A549 (cell line): Measurements from ENCODE around the gene LAMC3.

ENCODE experiments used
- HOXA7 ChIP-seq: fragments of 250-450 bp; sonication (Bioruptor Pico); IDR thresholded peaks from 2 replicates; pipeline ENCODE4 v1.5.0; 2020; ENCODE audit warnings: mild to moderate bottlenecking, moderate library complexity
- JUN ChIP-seq, 2 experiments: fragments of >200 bp; sonication (Bioruptor Twin); formaldehyde crosslinking; IDR thresholded peaks; 2 replicates in 1 of 2; 3 replicates in 1 of 2; pipeline ENCODE4 v1.6.1; 2016 to 2017
- KDM1A ChIP-seq: fragments of 200-600 bp; sonication (generic); IDR thresholded peaks from 2 replicates; pipeline ENCODE4 v1.6.1; 2016; ENCODE audit warnings: low read depth, mild to moderate bottlenecking
- MAFK ChIP-seq: fragments of 450-650 bp; IDR thresholded peaks from 2 replicates; pipeline ENCODE4 v1.6.1; 2014; ENCODE audit not compliant: partially characterized antibody
- POLR2A ChIP-seq: IDR thresholded peaks from 2 replicates; pipeline ENCODE4 v1.6.1; 2012; ENCODE audit warnings: mild to moderate bottlenecking, low read length
- POLR2AphosphoS2 ChIP-seq: conservative IDR thresholded peaks from 2 replicates; pipeline ENCODE4 v1.6.1; 2012; ENCODE audit warnings: low read length, improper control_type of control experiment, inconsistent platforms
- RARB ChIP-seq: fragments of 250-450 bp; sonication (Bioruptor Pico); IDR thresholded peaks from 2 replicates; pipeline ENCODE4 v1.8.0; 2021; ENCODE audit warnings: mild to moderate bottlenecking, moderate library complexity
- RCOR1 ChIP-seq: fragments of 150-350 bp; IDR thresholded peaks from 2 replicates; pipeline ENCODE4 v1.6.1; 2014; ENCODE audit warnings: antibody characterized with exemption, low read length, low read depth
- TP53 ChIP-seq: fragments of 250-450 bp; sonication (Bioruptor Pico); IDR thresholded peaks from 2 replicates; pipeline ENCODE4 v1.5.0; 2021; ENCODE audit warnings: mild to moderate bottlenecking, moderate library complexity
- TF ChIP-seq, protein P1 (sequence below): fragments of >200 bp; sonication (Bioruptor Twin); formaldehyde crosslinking; IDR thresholded peaks from 3 replicates; pipeline ENCODE4 v1.5.1; 2016
- TF ChIP-seq, protein P2 (sequence below): IDR thresholded peaks from 2 replicates; pipeline ENCODE4 v1.6.1; 2012; ENCODE audit warnings: low read depth, borderline replicate concordance

- TF ChIP-seq POLR2A (no peak), RARB (CRISPR knock-in tag) (no peak), MAFK (no peak), TP53 (no peak), RCOR1 (no peak), HOXA7 (no peak), KDM1A (no peak), POLR2AphosphoS2 (no peak), JUN (IDR thresholded peaks at IDR 0.05) (no peak)
- TF ChIP-seq, protein P1, sequence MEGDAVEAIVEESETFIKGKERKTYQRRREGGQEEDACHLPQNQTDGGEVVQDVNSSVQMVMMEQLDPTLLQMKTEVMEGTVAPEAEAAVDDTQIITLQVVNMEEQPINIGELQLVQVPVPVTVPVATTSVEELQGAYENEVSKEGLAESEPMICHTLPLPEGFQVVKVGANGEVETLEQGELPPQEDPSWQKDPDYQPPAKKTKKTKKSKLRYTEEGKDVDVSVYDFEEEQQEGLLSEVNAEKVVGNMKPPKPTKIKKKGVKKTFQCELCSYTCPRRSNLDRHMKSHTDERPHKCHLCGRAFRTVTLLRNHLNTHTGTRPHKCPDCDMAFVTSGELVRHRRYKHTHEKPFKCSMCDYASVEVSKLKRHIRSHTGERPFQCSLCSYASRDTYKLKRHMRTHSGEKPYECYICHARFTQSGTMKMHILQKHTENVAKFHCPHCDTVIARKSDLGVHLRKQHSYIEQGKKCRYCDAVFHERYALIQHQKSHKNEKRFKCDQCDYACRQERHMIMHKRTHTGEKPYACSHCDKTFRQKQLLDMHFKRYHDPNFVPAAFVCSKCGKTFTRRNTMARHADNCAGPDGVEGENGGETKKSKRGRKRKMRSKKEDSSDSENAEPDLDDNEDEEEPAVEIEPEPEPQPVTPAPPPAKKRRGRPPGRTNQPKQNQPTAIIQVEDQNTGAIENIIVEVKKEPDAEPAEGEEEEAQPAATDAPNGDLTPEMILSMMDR: no peak
- TF ChIP-seq, protein P2, sequence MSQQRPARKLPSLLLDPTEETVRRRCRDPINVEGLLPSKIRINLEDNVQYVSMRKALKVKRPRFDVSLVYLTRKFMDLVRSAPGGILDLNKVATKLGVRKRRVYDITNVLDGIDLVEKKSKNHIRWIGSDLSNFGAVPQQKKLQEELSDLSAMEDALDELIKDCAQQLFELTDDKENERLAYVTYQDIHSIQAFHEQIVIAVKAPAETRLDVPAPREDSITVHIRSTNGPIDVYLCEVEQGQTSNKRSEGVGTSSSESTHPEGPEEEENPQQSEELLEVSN: no peak
Observed at GRCh38 chr9:130987738-130988399, 21.1 kb upstream of the LAMC3 start.
